HG03432 (cell line): ENCODE measurements around the gene CACHD1.
"Not testable (repeated sequence)": the region's sequence is repeated elsewhere in the genome, so short reads cannot be mapped to it uniquely, and the experiment has no call there.

Experiments used
- ATAC-seq: cut with Tn5 transposase; IDR thresholded peaks from one replicate; pipeline ENCODE4 v1.9.1; 2021; ENCODE audit warnings: mild to moderate bottlenecking, moderate library complexity; ENCODE audit not compliant: unreplicated experiment

CACHD1 gene

GRCh38 chr1:64581135-64581842 is 111.4 kb downstream of the CACHD1 start:
- no peak for ATAC-seq

DNA sequence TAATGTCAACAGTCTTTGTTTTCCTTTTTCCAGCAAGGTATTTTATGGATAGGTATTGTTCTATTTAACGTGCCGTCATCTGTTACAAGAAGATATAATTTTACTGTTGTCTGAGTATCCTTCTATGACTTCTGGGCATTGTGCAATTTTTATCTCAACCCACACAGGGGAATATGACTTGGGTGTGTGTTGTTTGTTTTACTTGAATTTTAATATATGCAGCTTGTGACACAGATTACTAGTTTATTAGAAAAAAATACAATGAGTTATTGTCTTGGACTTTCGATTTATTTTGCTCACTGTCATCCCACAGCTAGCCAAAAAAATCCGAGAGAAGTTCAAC is 111.9 kb downstream of the CACHD1 start:
- no peak for ATAC-seq

DNA sequence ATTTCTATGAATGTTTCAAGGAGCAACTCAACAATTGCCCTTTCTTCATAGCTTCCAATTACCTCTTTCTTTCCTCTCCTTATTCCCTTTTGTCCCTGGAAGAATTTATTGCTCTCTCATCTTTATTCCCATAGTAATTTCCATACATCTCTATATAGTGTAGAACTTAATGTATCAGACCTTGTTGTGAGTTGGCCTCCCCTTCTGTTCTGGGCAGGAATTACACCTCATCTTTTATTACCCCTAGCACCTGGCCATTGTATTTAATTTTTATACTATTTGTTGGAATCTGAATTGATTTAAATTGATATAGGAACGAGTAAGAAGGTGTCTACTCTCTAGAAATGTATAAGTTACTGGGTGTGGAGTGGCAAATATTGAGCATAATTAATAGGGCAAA is 114.5 kb downstream of the CACHD1 start:
- ATAC-seq, result no peak

- ATAC-seq, result no peak
Observed at GRCh38 chr1:64588876-64589275, 118.9 kb downstream of the CACHD1 start.

DNA sequence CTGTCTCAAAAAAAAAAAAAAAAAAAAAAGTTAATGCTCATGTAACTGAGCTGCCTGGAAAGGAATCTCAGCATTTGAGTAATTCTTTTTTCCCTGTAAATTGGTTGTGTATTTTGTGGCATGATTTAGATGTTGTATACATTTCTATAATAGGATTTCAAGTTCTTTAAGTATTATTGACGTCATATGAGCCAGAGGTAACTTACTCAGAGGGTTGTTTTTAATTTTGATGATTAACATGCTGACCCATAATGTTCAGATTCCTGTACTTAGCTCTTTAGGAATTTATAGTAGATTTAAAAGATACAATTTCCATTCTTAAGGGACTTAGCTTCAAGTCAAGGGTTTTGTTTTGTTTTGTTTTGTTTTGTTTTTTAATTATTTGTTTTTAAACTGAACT is 120.4 kb downstream of the CACHD1 start:
- ATAC-seq, result no peak

DNA sequence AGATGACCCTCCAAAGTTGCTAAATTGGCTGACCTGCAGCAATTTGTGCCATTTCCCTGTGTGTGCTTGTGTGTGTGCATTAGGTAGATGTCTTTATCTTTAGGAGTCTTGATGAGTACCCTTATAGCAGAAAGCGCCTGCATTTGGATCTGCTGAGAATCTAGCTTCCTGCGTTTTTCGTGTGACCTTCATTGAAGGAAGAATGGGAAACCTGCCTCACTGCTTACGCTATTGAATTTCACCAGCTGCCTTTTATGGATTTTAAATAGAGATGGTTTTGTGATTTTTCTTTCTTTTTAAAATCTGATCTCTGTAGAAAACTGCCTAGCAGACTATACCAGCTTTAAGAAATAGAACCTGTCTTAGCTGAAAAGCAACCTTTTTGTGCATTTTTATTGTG is 124.5 kb downstream of the CACHD1 start:
- no peak for ATAC-seq

DNA sequence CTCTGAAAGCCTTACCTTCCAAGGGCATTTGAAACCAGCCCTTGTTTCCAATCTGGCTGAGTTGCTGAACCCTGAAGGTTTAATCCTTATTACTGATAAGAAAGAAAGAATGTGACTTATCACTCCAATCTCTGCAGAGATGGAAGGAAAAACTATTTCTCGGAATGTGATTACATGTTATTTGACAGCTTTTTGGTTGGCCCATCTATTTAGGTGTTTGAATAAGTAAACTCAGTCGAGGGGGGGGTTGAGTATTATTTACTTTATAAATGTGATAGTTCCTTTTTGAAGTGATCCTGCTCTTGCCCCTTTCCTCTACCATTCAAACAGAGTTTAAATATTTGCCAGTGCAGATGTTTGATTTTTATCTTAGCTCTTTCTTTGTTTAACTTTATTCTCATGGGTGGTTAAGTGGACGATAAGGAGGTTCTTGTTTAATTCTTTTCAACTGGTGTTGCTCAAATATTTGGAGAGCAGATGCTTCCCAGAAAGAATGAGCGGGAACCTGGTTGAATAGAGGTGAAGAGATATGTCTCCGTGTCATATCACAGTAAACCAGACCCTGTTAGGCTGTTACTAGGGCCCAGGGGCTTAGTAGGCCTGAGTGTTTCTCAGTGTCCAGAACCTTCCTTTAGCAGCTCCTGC is 126.1 kb downstream of the CACHD1 start:
- no peak for ATAC-seq

GRCh38 chr1:64597113-64597512 is 127.2 kb downstream of the CACHD1 start:
- no peak for ATAC-seq

DNA sequence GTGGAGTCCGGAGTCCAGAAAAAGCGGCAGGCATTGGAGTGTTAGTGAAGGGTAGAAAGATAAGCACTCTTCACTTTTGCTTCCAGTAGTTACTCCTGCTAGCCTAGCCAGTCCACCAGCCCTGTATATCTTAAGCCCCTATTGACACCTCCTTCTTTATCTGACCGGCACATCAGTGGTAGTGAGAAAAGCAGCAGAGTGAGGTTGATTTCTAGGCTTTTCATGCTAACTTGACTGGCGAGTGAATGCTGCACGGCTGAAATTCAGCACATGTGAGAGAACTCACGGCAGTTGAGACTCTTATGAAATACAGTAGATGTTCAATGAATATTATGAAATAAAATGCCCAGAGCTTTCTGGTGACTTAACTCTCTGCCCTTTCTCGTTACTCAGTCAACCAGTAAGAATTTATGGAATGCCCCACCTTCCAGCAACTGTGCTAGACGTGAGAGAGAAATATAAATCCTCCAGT is 128.2 kb downstream of the CACHD1 start:
- ATAC-seq, result no peak

GRCh38 chr1:64599242-64599641 is 129.3 kb downstream of the CACHD1 start:
- ATAC-seq, result no peak

GRCh38 chr1:64601207-64601606 is 131.3 kb downstream of the CACHD1 start:
- no peak for ATAC-seq

- no peak for ATAC-seq
Observed at GRCh38 chr1:64608005-64608650, 138.2 kb downstream of the CACHD1 start.

DNA sequence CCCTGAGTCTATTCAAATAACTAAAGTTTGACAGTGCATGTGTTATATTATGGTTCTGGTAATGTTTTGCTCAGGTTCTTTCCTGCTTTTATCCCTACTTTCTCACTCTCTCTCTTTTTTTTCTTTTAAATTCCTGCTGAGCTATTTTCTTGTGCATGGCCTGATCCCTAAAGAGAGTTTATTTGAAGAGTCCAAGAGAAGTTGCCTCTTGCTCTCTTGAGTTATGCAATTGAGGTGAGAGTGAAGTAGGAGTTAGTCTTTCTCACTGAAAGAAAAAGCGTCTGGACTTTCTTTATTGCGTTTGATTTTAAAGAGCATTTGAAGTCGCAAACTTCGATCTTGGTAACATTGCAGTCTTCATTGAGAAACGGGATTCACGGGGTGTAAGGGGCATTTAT is 138.7 kb downstream of the CACHD1 start:
- no peak for ATAC-seq

DNA sequence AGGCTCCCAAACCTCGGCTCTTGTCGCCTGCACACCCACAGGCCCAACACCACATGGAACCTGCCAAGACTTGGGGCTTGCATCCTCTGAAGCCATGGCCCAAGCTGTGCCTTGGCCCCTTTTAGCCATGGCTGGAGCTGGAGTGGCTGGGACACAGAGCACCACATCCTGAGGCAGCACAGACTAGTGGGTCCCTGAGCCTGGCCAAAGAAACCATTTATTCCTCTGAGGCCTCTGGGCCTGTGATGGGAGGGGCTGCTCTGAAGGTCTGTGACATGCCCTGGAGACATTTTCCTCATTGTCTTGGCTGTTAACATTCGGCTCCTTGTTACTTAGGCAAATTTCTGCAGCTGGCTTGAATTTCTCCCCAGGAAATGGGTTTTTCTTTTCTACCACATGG is 141.0 kb downstream of the CACHD1 start:
- ATAC-seq, result not testable (repeated sequence)

DNA sequence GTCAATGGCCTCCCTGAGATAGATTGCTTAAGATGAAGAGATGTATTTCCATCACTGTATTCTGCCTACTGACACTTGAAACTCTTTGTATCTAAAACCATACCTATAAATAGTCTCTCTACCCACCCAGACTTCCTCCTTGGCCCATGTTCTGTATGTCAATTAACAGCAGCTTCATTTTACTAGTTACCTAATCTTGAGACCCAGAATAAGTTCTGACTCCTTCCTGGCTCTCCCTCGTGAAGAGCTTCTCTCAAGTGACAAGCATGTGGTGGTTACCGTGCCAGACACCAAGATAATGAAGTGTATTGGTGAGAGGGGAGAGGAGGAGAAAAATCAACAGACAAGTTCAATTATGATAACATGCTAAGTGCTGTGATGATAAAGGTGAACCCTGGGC is 146.1 kb downstream of the CACHD1 start:
- ATAC-seq, result no peak

DNA sequence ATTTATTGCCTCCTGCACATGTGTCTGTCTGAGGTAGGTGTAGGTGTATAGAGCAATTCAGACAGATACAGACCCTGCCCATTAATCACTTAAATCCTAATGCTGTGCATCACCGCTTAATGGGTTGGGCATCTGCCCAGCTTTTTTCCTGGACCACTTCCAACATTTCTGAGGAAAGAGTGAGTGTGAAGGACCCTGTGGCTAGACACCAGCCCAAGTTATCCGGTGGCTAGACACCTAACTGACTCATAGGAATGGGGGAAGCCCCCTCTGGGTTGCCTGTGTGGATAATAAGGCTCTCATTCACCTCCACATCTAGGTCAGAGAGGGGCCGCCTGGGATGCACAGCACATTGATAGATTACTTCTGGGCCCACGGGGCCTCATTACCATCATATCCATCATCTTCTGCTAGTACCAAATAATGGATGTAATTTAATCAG is 153.8 kb downstream of the CACHD1 start:
- no peak for ATAC-seq

DNA sequence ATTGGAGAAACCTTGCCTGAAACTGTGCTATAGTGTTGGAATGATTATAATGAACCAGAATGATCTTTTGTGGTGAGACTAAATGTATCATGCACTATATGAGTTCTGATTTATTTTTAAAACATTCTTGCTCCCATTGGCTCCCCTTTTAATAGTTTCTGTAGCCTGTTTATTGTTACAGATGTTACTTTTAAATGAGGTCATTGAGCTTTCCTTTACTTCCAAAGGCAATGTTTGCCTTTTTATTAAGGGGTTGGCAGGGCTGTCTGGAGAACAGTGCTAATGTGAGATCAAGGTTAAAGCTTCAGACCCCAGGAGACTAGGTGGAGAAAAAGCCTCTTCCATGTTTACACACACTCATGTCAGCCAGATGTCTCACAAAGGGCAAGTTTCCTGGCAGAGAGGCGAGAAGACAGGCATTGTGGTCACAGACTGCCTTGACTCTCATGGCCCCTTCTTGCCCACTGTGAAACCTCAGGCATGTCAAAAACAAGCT is 154.3 kb downstream of the CACHD1 start:
- no peak for ATAC-seq

- no peak for ATAC-seq
Observed at GRCh38 chr1:64624808-64625207, 154.9 kb downstream of the CACHD1 start.

GRCh38 chr1:64630611-64631010 is 160.7 kb downstream of the CACHD1 start:
- no peak for ATAC-seq

GRCh38 chr1:64631346-64632034 is 161.6 kb downstream of the CACHD1 start:
- ATAC-seq, result no peak

DNA sequence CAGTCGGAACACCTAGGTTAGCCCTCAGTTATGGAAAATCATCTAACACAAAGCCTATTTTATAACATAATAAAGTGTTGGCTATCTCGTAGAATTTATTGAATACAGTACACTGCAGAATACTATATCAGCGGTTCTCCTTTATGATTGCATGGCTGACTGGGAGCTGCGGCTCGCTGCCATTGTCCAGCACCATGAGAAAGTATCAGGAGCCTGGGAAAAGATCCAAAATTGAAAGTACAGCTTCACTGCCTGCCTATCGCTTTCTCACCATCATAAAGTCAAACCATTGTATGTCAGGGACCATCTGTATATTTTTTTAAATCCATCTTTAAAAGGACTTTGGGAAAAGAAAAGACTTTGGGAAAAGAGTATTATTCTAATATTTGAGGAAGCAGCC is 163.0 kb downstream of the CACHD1 start:
- no peak for ATAC-seq
